HepG2 (cell line): ENCODE results near the gene SEBOX. TPM values are rescaled to one million over a fixed set of nuclear protein-coding genes. Genes with fewer than 3 reads are reported as not detected.

Source experiments
- GATAD1 ChIP-seq: IDR thresholded peaks from 2 replicates; pipeline ENCODE4 v1.6.1; 2016; ENCODE audit warnings: missing genetic modification reagents, missing compliant biosample characterization
- MAFF ChIP-seq: IDR thresholded peaks from 2 replicates; pipeline ENCODE4 v1.6.1; 2011; ENCODE audit warnings: low read depth, low read length, improper control_type of control experiment
- MTF1 ChIP-seq: sonication (generic); formaldehyde crosslinking; IDR thresholded peaks from 2 replicates; pipeline ENCODE4 v1.5.0; 2020; ENCODE audit warnings: missing genetic modification reagents
- SNAI1 ChIP-seq: sonication (generic); formaldehyde crosslinking; IDR thresholded peaks from 2 replicates; pipeline ENCODE4 v1.5.0; 2020; ENCODE audit warnings: mild to moderate bottlenecking, missing genetic modification reagents, borderline replicate concordance
- SNRNP70 ChIP-seq: fragments of 200-400 bp; formaldehyde crosslinking; IDR thresholded peaks from 2 replicates; pipeline ENCODE4 v1.6.1; 2017; ENCODE audit warnings: mild to moderate bottlenecking, low read depth, low read length, moderate library complexity
- ZNF776 ChIP-seq: sonication (generic); formaldehyde crosslinking; IDR thresholded peaks from 2 replicates; pipeline ENCODE4 v1.4.0; 2020; ENCODE audit warnings: mild to moderate bottlenecking, missing genetic modification reagents
- polyA plus RNA-seq, 8 experiments: library from polyadenylated mRNA; depleted of rRNA in 3 of 8; stranded (reverse) in 7 of 8; unstranded in 1 of 8; fragments of >200 nt; fragmentation: Illumina TruSeq in 4 of 8; extraction: Trizol in 4 of 8; gene quantifications; 2 replicates each; pipeline versions ENCODE4 v1.2.1 to v1.2.3, GENCODE V29; 2011 to 2016; ENCODE audit warnings: low read depth in 4 of 8, missing spikeins in 1 of 8, mixed read lengths in 1 of 8; ENCODE audit not compliant: insufficient read depth in 1 of 8
- total RNA-seq, 5 experiments: library from RNA; depleted of rRNA; stranded (reverse); fragments of >200 nt; fragmentation: Illumina TruSeq; extraction: Trizol; gene quantifications; 2 replicates each; pipeline ENCODE4 v1.2.3, GENCODE V29; 2016; ENCODE audit warnings: low read depth in 1 of 5
- TF ChIP-seq, protein P1 (sequence below): sonication (generic); formaldehyde crosslinking; IDR thresholded peaks from 2 replicates; pipeline ENCODE4 v1.5.0; 2020; ENCODE audit warnings: mild to moderate bottlenecking, missing genetic modification reagents, borderline replicate concordance
- TF ChIP-seq, protein P2 (sequence below): sonication (generic); formaldehyde crosslinking; IDR thresholded peaks from 2 replicates; pipeline ENCODE4 v1.8.1; 2022; ENCODE audit warnings: low read depth, mild to moderate bottlenecking, missing genetic modification reagents
- TF ChIP-seq, protein P3 (sequence below): sonication (generic); formaldehyde crosslinking; IDR thresholded peaks from 2 replicates; pipeline ENCODE4 v1.4.0; 2020; ENCODE audit warnings: low read depth, mild to moderate bottlenecking, missing genetic modification reagents
- TF ChIP-seq, protein P4 (sequence below): sonication (generic); formaldehyde crosslinking; IDR thresholded peaks from 2 replicates; pipeline ENCODE4 v1.5.1; 2020; ENCODE audit warnings: mild to moderate bottlenecking, missing genetic modification reagents

SEBOX gene
- total and polyA plus RNA-seq, 2 of the 13 experiments (the other 11 are each of a cell fraction or from before 2014, with no cell fraction given), result not detected

DNA sequence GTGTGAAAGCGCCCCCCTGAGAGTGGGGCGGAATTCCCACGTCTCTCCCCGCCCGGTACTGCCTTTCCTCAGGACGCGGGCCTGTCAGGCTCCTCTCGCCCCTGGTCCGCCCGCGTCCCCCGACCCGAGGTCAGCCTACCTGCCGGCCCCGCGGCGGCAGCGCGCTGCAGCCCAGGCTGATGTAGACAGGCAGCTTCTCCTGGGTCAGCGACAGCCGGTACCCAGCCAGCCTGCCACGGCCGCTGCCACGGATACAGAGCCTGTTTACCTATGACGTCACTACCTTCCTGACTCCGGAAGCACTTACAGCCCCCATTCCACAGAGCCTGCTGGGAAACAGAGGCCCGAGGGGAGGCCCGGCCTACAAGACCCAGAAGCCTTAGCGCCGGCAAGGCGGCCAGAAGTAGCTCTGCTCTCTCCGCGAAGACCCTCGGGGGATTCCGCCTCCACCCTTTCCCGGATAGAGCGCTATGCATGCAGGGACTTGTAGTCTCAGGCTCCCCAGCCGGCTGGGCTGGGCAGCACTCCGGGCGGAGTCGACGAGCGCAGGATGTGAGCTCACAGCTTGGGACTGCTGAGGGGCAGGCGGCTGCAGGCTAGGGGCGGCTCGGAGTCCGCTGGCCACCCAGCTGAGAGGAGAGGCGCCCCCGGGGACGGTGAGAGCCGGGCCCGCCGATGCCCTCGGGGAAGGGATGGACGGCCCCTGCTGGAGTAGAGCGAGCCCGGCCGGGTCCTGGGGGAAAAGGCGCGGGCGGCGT is 29.6 kb downstream of the SEBOX start, which contains the start of the genes IFT20 and TNFAIP1 (continued):
- TF ChIP-seq, protein P1, sequence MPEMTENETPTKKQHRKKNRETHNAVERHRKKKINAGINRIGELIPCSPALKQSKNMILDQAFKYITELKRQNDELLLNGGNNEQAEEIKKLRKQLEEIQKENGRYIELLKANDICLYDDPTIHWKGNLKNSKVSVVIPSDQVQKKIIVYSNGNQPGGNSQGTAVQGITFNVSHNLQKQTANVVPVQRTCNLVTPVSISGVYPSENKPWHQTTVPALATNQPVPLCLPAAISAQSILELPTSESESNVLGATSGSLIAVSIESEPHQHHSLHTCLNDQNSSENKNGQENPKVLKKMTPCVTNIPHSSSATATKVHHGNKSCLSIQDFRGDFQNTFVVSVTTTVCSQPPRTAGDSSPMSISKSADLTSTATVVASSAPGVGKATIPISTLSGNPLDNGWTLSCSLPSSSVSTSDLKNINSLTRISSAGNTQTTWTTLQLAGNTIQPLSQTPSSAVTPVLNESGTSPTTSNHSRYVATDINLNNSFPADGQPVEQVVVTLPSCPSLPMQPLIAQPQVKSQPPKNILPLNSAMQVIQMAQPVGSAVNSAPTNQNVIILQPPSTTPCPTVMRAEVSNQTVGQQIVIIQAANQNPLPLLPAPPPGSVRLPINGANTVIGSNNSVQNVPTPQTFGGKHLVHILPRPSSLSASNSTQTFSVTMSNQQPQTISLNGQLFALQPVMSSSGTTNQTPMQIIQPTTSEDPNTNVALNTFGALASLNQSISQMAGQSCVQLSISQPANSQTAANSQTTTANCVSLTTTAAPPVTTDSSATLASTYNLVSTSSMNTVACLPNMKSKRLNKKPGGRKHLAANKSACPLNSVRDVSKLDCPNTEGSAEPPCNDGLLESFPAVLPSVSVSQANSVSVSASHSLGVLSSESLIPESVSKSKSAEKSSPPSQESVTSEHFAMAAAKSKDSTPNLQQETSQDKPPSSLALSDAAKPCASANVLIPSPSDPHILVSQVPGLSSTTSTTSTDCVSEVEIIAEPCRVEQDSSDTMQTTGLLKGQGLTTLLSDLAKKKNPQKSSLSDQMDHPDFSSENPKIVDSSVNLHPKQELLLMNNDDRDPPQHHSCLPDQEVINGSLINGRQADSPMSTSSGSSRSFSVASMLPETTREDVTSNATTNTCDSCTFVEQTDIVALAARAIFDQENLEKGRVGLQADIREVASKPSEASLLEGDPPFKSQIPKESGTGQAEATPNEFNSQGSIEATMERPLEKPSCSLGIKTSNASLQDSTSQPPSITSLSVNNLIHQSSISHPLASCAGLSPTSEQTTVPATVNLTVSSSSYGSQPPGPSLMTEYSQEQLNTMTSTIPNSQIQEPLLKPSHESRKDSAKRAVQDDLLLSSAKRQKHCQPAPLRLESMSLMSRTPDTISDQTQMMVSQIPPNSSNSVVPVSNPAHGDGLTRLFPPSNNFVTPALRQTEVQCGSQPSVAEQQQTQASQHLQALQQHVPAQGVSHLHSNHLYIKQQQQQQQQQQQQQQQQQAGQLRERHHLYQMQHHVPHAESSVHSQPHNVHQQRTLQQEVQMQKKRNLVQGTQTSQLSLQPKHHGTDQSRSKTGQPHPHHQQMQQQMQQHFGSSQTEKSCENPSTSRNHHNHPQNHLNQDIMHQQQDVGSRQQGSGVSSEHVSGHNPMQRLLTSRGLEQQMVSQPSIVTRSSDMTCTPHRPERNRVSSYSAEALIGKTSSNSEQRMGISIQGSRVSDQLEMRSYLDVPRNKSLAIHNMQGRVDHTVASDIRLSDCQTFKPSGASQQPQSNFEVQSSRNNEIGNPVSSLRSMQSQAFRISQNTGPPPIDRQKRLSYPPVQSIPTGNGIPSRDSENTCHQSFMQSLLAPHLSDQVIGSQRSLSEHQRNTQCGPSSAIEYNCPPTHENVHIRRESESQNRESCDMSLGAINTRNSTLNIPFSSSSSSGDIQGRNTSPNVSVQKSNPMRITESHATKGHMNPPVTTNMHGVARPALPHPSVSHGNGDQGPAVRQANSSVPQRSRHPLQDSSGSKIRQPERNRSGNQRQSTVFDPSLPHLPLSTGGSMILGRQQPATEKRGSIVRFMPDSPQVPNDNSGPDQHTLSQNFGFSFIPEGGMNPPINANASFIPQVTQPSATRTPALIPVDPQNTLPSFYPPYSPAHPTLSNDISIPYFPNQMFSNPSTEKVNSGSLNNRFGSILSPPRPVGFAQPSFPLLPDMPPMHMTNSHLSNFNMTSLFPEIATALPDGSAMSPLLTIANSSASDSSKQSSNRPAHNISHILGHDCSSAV (CRISPR knock-in tag), result no peak
- TF ChIP-seq, protein P2, sequence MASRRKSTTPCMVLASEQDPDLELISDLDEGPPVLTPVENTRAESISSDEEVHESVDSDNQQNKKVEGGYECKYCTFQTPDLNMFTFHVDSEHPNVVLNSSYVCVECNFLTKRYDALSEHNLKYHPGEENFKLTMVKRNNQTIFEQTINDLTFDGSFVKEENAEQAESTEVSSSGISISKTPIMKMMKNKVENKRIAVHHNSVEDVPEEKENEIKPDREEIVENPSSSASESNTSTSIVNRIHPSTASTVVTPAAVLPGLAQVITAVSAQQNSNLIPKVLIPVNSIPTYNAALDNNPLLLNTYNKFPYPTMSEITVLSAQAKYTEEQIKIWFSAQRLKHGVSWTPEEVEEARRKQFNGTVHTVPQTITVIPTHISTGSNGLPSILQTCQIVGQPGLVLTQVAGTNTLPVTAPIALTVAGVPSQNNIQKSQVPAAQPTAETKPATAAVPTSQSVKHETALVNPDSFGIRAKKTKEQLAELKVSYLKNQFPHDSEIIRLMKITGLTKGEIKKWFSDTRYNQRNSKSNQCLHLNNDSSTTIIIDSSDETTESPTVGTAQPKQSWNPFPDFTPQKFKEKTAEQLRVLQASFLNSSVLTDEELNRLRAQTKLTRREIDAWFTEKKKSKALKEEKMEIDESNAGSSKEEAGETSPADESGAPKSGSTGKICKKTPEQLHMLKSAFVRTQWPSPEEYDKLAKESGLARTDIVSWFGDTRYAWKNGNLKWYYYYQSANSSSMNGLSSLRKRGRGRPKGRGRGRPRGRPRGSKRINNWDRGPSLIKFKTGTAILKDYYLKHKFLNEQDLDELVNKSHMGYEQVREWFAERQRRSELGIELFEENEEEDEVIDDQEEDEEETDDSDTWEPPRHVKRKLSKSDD (CRISPR knock-in tag), result no peak
- TF ChIP-seq, protein P3, sequence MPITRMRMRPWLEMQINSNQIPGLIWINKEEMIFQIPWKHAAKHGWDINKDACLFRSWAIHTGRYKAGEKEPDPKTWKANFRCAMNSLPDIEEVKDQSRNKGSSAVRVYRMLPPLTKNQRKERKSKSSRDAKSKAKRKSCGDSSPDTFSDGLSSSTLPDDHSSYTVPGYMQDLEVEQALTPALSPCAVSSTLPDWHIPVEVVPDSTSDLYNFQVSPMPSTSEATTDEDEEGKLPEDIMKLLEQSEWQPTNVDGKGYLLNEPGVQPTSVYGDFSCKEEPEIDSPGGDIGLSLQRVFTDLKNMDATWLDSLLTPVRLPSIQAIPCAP (CRISPR knock-in tag), result no peak
- no peak for TF ChIP-seq MTF1 (CRISPR knock-in tag)
- TF ChIP-seq SNRNP70, result no peak
- TF ChIP-seq ZNF776, result peak; percentile 55; the same call in 1 of the 2 replicates
- TF ChIP-seq, protein P4, sequence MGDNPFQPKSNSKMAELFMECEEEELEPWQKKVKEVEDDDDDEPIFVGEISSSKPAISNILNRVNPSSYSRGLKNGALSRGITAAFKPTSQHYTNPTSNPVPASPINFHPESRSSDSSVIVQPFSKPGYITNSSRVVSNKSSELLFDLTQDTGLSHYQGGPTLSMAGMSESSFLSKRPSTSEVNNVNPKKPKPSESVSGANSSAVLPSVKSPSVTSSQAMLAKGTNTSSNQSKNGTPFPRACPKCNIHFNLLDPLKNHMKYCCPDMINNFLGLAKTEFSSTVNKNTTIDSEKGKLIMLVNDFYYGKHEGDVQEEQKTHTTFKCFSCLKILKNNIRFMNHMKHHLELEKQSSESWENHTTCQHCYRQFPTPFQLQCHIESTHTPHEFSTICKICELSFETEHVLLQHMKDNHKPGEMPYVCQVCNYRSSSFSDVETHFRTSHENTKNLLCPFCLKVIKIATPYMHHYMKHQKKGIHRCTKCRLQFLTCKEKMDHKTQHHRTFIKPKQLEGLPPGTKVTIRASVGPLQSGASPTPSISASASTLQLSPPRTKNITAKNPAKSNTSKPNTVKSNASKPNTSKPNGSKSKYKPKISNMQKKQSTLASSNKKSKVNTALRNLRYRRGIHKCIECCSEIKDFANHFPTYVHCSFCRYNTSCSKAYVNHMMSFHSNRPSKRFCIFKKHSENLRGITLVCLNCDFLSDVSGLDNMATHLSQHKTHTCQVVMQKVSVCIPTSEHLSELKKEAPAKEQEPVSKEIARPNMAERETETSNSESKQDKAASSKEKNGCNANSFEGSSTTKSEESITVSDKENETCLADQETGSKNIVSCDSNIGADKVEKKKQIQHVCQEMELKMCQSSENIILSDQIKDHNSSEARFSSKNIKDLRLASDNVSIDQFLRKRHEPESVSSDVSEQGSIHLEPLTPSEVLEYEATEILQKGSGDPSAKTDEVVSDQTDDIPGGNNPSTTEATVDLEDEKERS (CRISPR knock-in tag), result no peak
- peak; percentile 95 for TF ChIP-seq GATAD1 (CRISPR knock-in tag)
- TF ChIP-seq SNAI1 (CRISPR knock-in tag), result no peak
- TF ChIP-seq MAFF, result no peak
